Subcutaneous adipose tissue (tissue), 4 donors: ENCODE measurements around the gene IFIT3. TPM values are rescaled to one million over a fixed set of nuclear protein-coding genes. Genes with fewer than 3 reads are reported as not detected.

Experiments
- CTCF ChIP-seq: fragments of 450-650 bp; IDR thresholded peaks from one replicate; pipeline ENCODE4 v1.5.1; 2016; ENCODE audit warnings: low read depth, mild to moderate bottlenecking, control low read depth, antibody characterized with exemption, moderate library complexity
- total RNA-seq, 4 donors: library from RNA; depleted of rRNA; stranded (reverse); fragments of >200 nt; gene quantifications; one replicate each; pipeline ENCODE4 v1.1.0, GENCODE V29; 2016

IFIT3 gene
- total RNA-seq, 4 donors from 2014 or later, result 8.2 to 46.3 (median 27.6) TPM

DNA sequence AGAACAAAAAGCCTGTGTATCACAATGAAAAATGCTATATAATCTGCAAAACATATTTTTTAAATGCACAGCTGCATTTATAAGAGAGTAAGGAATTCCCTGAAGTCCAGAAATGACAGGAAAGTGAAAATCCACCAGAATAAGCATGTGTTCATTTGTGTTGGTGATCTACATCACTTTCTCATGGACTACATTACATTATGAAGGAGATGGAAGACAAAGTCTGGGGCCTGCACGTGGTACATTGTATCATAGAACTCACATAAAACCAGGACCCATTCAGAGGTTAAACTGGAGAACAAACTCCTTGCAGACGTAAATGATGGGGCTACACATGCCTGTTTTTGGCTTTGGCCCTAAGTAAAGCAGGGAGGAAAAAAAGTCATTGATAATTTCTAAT, 16.4 kb downstream of the IFIT3 start:
- no peak for TF ChIP-seq CTCF

DNA sequence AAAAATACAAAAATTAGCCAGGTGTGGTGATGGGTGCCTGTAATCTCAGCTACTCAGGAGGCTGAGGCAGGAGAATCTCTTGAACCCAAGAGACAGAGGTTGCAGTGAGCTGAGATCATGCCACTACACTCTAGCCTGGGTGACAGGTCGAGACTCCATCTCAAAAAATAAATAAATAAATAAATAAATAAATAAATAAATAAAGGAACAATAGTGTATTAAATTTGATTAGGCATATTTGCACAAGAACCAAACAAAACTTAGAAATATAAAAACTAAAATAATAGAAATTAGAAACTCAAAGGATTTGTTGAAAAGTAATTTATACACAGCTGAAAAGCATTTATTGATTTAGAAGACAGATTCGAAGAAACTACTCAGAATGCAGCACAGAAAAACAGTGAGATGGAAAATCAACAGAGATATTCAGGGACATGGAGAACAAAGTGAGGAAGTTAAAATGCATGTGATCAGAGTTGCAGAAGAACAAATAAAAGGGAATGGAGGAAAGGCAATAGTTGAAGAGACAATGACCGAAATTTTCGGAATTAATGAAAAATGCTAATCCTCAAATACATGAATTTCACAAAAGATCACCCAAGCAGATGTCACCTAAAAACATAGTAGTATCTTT, 17.7 kb downstream of the IFIT3 start:
- no peak for TF ChIP-seq CTCF

DNA sequence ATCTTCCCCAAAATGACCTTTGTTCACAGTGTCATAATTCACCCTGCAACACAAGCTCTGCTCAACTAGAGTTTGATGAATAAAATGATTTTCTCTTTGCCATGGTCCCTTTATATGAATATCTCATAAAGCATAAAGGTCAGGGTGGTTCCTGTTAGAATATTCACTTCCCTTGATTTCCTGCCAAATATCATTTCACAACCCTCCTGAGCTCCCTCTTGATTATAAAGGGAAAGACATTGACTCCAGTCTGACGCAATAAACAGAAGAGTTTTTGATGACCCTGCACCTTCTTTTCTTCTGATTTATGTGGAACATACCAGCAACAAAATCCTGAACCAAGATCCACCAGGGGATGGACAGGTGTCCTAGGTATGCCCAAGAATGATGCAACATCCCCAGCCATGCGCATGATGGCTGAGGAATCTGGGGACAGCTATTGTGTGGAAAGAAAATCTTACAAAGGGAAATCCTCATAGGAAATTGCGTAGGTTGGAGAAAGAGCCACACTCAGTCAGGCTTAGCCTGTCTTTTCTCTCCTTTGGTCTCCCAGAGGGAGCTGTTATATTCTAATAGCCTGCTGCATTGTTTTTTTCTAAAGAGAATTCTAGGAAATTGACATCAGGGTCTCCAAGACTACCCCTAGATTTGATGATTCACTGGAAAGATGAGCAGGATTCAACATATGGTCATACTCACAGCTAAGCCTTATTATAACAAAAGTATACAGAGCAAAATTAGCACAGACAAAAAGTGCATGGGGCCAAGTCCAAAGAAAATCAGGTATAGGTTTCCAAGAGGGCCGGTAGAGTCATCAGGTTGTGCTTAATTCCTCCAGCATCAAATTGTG, 18.8 kb downstream of the IFIT3 start:
- TF ChIP-seq CTCF, result no peak

DNA sequence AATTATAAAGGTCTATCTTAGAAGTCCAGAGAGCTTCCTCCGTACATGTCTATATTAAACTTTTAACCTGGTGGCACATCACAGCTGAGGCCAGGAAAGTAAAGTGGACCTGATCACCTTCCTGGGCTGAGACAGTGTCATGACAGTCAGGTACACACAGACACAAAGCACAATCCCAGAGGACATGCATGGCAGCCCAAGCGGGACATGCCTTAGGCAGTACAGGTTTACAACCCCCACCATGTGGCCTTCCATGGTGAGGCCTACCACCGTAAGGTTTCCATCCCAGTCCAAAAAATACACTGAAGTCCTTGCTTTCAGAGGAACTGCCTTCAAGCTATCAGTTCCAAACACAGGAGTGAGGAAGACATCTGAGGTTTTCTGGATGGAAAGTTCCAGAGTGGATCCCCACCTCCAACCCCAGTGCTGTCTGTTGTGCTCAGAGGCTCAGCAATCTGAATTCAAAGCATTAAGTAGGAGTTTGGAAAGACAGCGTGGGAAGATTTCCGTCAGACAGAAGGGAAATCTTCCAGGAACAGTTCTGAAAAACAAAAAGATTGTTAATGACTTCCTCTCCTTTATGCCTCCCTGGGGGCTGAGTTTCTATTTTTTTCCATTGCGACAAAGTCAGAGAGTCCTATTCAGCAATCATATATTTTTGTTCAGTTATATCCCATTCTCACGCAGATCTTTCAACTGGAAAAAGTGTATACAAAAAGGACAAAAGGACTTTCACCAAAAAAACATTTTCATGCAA, 20.1 kb downstream of the IFIT3 start:
- TF ChIP-seq CTCF, result no peak

- TF ChIP-seq CTCF, result no peak
Observed at GRCh38 chr10:89348481-89348880, 20.7 kb downstream of the IFIT3 start.

GRCh38 chr10:89348975-89349374, 21.2 kb downstream of the IFIT3 start:
- no peak for TF ChIP-seq CTCF

DNA sequence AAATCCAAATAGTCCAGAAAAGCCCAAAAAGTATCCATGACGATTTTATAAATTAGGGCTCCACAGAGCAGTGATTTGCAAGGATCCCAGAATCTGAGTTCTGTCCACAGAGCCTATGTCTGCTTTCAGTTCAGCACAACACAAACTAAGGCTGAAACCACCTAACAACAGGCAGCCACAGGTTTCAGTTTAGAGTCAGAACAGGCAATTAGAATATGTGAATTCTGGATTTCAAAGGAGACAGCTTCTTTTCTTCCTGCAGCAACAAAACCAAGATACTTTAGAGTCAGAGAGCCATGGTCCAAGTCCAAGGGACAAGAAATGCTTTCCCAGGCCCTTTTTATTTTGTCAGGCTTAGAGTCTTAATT, 23.6 kb downstream of the IFIT3 start:
- TF ChIP-seq CTCF, result no peak
